Measurements from ENCODE around the gene MRPL49.

- TF ChIP-seq CTCF (IDR thresholded peaks at IDR 0.05; ENCODE audit: low read length): no peak
- no peak for TF ChIP-seq EZH2 (optimal IDR thresholded peaks at IDR 0.05; ENCODE audit: low read depth, low read length)
- no peak for TF ChIP-seq EZH2phosphoT487 (IDR thresholded peaks at IDR 0.05; ENCODE audit: low read length)
These were observed 10.9 kb upstream of the MRPL49 start for GRCh38 chr11:65111159-65111743.

Data from MM.1S (cell line).